ENCODE data around the gene ZC3H8. TPM values are rescaled to one million over a fixed set of nuclear protein-coding genes. Genes with fewer than 3 reads are reported as not detected.

The ZC3H8 gene
- total RNA-seq, 1 donor from 2014 or later, result 3.7 TPM

GRCh38 chr2:112244854-112245253 is 10.0 kb downstream of the ZC3H8 start:
- no peak overlapping the region for H3K4me3 ChIP-seq (ENCODE audit: low read depth, low read length)
- no peak for TF ChIP-seq CTCF (conservative IDR thresholded peaks at IDR 0.05; ENCODE audit: low read depth, low read length)
- no peak for DNase-seq (ENCODE audit: low read depth)

- no peak overlapping the region for H3K4me3 ChIP-seq (ENCODE audit: low read depth, low read length)
- no peak for DNase-seq (ENCODE audit: low read depth)
- no peak for TF ChIP-seq CTCF (conservative IDR thresholded peaks at IDR 0.05; ENCODE audit: low read depth, low read length)
Measured at GRCh38 chr2:112243233-112243632, 11.6 kb downstream of the ZC3H8 start.

- no peak for DNase-seq (ENCODE audit: low read depth)
- no peak for TF ChIP-seq CTCF (conservative IDR thresholded peaks at IDR 0.05; ENCODE audit: low read depth, low read length)
Measured at GRCh38 chr2:112242384-112242783, 12.5 kb downstream of the ZC3H8 start.

GRCh38 chr2:112239862-112240261 is 15.0 kb downstream of the ZC3H8 start:
- no peak for TF ChIP-seq CTCF (conservative IDR thresholded peaks at IDR 0.05; ENCODE audit: low read depth, low read length)
- no peak overlapping the region for H3K4me3 ChIP-seq (ENCODE audit: low read depth, low read length)
- DNase-seq (ENCODE audit: low read depth), result no peak

More at GRCh38 chr2:112242384-112242783, 12.5 kb downstream of the ZC3H8 start:
- H3K4me3 ChIP-seq (ENCODE audit: low read depth, low read length), result no peak overlapping the region

GRCh38 chr2:112230371-112230770 is 24.5 kb downstream of the ZC3H8 start:
- DNase-seq (ENCODE audit: low read depth), result no peak
- no peak for TF ChIP-seq CTCF (conservative IDR thresholded peaks at IDR 0.05; ENCODE audit: low read depth, low read length)
- no peak overlapping the region for H3K4me3 ChIP-seq (ENCODE audit: low read depth, low read length)

- no peak for DNase-seq (ENCODE audit: low read depth)
- no peak for TF ChIP-seq CTCF (conservative IDR thresholded peaks at IDR 0.05; ENCODE audit: low read depth, low read length)
- H3K4me3 ChIP-seq (ENCODE audit: low read depth, low read length), result no peak overlapping the region
Measured at GRCh38 chr2:112229348-112229747, 25.5 kb downstream of the ZC3H8 start.

GRCh38 chr2:112220831-112221230 is 34.0 kb downstream of the ZC3H8 start:
- no peak overlapping the region for H3K4me3 ChIP-seq (ENCODE audit: low read depth, low read length)
- DNase-seq (ENCODE audit: low read depth), result no peak
- TF ChIP-seq CTCF (conservative IDR thresholded peaks at IDR 0.05; ENCODE audit: low read depth, low read length), result no peak

All from epithelial cell of proximal tubule (primary cell).